Muscle of leg (tissue), 11 donors: ENCODE measurements around the gene DNAJC17. TPM values are rescaled to one million over a fixed set of nuclear protein-coding genes. Genes with fewer than 3 reads are reported as not detected.

Source experiments
- DNase-seq: peaks from one replicate; pipeline ENCODE4 v3.0.0; 2013
- H3K27ac ChIP-seq: one replicate; pipeline ENCODE4 v1.5.1; 2013; ENCODE audit warnings: mild to moderate bottlenecking, low read length, control low read depth
- H3K27me3 ChIP-seq: one replicate; pipeline ENCODE4 v1.6.1; 2013; ENCODE audit warnings: low read length; ENCODE audit not compliant: control insufficient read depth, insufficient read depth
- H3K36me3 ChIP-seq: one replicate; pipeline ENCODE4 v1.6.1; 2013; ENCODE audit warnings: low read length; ENCODE audit not compliant: control insufficient read depth, insufficient read depth
- H3K4me1 ChIP-seq: one replicate; pipeline ENCODE4 v1.6.1; 2013; ENCODE audit warnings: low read length; ENCODE audit not compliant: control insufficient read depth, insufficient read depth
- H3K4me3 ChIP-seq: one replicate; pipeline ENCODE4 v1.5.1; 2013; ENCODE audit warnings: low read length, control low read depth
- H3K9me3 ChIP-seq: replicated peaks from 2 replicates; pipeline ENCODE4 v1.6.1; 2013; ENCODE audit warnings: low read depth, low read length; ENCODE audit not compliant: control insufficient read depth
- WGBS: methylation state at CpG from one replicate; pipeline ENCODE4 v1.1.5; 2013; ENCODE audit warnings: missing lambda C conversion rate; ENCODE audit not compliant: insufficient coverage; 5-methylcytosine and 5-hydroxymethylcytosine counted together
- polyA plus RNA-seq, 8 donors: library from polyadenylated mRNA; unstranded; fragments of 120-200 nt; gene quantifications; one replicate each; pipeline versions ENCODE4 v1.2.1 to v1.2.3, GENCODE V29; 2013; ENCODE audit warnings: inconsistent platforms in 1 of 8, low replicate concordance in 1 of 8; ENCODE audit not compliant: insufficient read length in 8 of 8, insufficient read depth in 1 of 8
- total RNA-seq: library from RNA; stranded (reverse); fragments of 120-200 nt; gene quantifications from one replicate; pipeline ENCODE4 v1.2.4, GENCODE V29; 2013

The DNAJC17 gene
- total and polyA plus RNA-seq, 9 donors = 23.9 to 37.9 (median 30.4) TPM

GRCh38 chr15:40721701-40722100, 85.6 kb downstream of the DNAJC17 start:
- H3K27me3 ChIP-seq = no peaks in the 10 kb centered on the region
- no peaks in the 10 kb centered on the region for H3K9me3 ChIP-seq
- no peak overlapping the region for H3K27ac ChIP-seq
- H3K4me1 ChIP-seq = no peaks in the 10 kb centered on the region
- H3K36me3 ChIP-seq = peaks cover 6% of the 10 kb centered on the region
- WGBS = no CpG with 5 or more reads among the region's 1 CpG
- H3K4me3 ChIP-seq = no peak overlapping the region
- DNase-seq = no peak

GRCh38 chr15:40716165-40716564, 91.1 kb downstream of the DNAJC17 start:
- 100% methylated on average over 3 of the region's 6 CpGs for WGBS
- Histone ChIP-seq H3K27me3 (no peaks in the 10 kb centered on the region), H3K27ac (no peak overlapping the region), H3K9me3 (no peaks in the 10 kb centered on the region), H3K4me1 (no peaks in the 10 kb centered on the region), H3K36me3 (peaks cover 8% of the 10 kb centered on the region), H3K4me3 (no peak overlapping the region)
- DNase-seq = no peak

Other genes with a start within 250 kb of the DNAJC17 start
- gene CCDC32, start 242.4 kb downstream of the DNAJC17 start, total RNA-seq = 13.6 TPM
- 10 to 100 TPM; 15.7 to 25.9 (median 21.4) TPM for gene CCDC32, start 242.4 kb downstream of the DNAJC17 start, polyA plus RNA-seq
- gene RPUSD2, start 238.2 kb downstream of the DNAJC17 start, total RNA-seq = 11.0 TPM
- gene RPUSD2, start 238.2 kb downstream of the DNAJC17 start, polyA plus RNA-seq = 10 to 100 TPM in 5 of 8 donors, 1 to 10 TPM in 3; 8.7 to 12.0 (median 10.8) TPM
- gene KNL1, start 213.2 kb downstream of the DNAJC17 start, total RNA-seq = 8.7 TPM
- gene KNL1, start 213.2 kb downstream of the DNAJC17 start, polyA plus RNA-seq = 10 to 100 TPM in 4 of 8 donors, 1 to 10 TPM in 4; 8.7 to 16.9 (median 10.9) TPM
- 3.6 TPM for gene RAD51, start 112.3 kb downstream of the DNAJC17 start, total RNA-seq
- 10 to 100 TPM in 5 of 8 donors, 1 to 10 TPM in 3; 6.9 to 13.3 (median 10.6) TPM for gene RAD51, start 112.3 kb downstream of the DNAJC17 start, polyA plus RNA-seq
- 12.7 TPM for gene RMDN3, start 52.2 kb downstream of the DNAJC17 start, total RNA-seq
- gene RMDN3, start 52.2 kb downstream of the DNAJC17 start, polyA plus RNA-seq = 10 to 100 TPM; 21.1 to 31.2 (median 23.9) TPM
- gene GCHFR, start 43.4 kb downstream of the DNAJC17 start, total RNA-seq = 6.1 TPM
- 10 to 100 TPM in 1 of 8 donors, 1 to 10 TPM in 7; 3.8 to 14.1 (median 5.6) TPM for gene GCHFR, start 43.4 kb downstream of the DNAJC17 start, polyA plus RNA-seq
- 0.13 TPM for gene C15orf62, start 37.5 kb downstream of the DNAJC17 start, total RNA-seq
- 1 to 10 TPM in 5 of 8 donors, under 1 TPM in 3; 0.64 to 2.2 (median 1.4) TPM for gene C15orf62, start 37.5 kb downstream of the DNAJC17 start, polyA plus RNA-seq
- gene ZFYVE19, start 384 bp downstream of the DNAJC17 start, total RNA-seq = 15.1 TPM
- 10 to 100 TPM; 16.1 to 24.9 (median 18.9) TPM for gene ZFYVE19, start 384 bp downstream of the DNAJC17 start, polyA plus RNA-seq
- not detected for gene PPP1R14D, start 21.2 kb upstream of the DNAJC17 start, total RNA-seq
- under 1 TPM in 2 of 8 donors, not detected in 6; 0.22 to 0.23 TPM for gene PPP1R14D, start 21.2 kb upstream of the DNAJC17 start, polyA plus RNA-seq
- gene SPINT1, start 36.6 kb upstream of the DNAJC17 start, total RNA-seq = 0.40 TPM
- 10 to 100 TPM in 1 of 8 donors, 1 to 10 TPM in 4, under 1 TPM in 3; 0.38 to 11.0 (median 1.2) TPM for gene SPINT1, start 36.6 kb upstream of the DNAJC17 start, polyA plus RNA-seq
- gene RHOV, start 66.8 kb upstream of the DNAJC17 start, total RNA-seq = 0.13 TPM
- gene RHOV, start 66.8 kb upstream of the DNAJC17 start, polyA plus RNA-seq = 1 to 10 TPM in 1 of 8 donors, under 1 TPM in 7; 0.06 to 3.0 (median 0.41) TPM
- gene VPS18, start 87.0 kb upstream of the DNAJC17 start, total RNA-seq = 11.7 TPM
- 10 to 100 TPM in 6 of 8 donors, 1 to 10 TPM in 2; 9.0 to 12.4 (median 10.8) TPM for gene VPS18, start 87.0 kb upstream of the DNAJC17 start, polyA plus RNA-seq
- gene DLL4, start 121.9 kb upstream of the DNAJC17 start, total RNA-seq = 9.7 TPM
- 10 to 100 TPM in 7 of 8 donors, 1 to 10 TPM in 1; 8.7 to 17.9 (median 11.9) TPM for gene DLL4, start 121.9 kb upstream of the DNAJC17 start, polyA plus RNA-seq
- 2.0 TPM for gene CHAC1, start 146.0 kb upstream of the DNAJC17 start, total RNA-seq
- 1 to 10 TPM in 7 of 8 donors, under 1 TPM in 1; 0.80 to 6.9 (median 2.7) TPM for gene CHAC1, start 146.0 kb upstream of the DNAJC17 start, polyA plus RNA-seq